NK-92 (cell line): ENCODE measurements around the gene PPP1R18.
A peak's percentile ranks its signal among the peaks of the same experiment; 100 is the strongest.
"Not testable (repeated sequence)": the region's sequence is repeated elsewhere in the genome, so short reads cannot be mapped to it uniquely, and the experiment has no call there.

ENCODE experiments used
- DNase-seq: peaks from one replicate; lab custom pipeline; 2025; ENCODE audit not compliant: unreplicated experiment; lab: John Stamatoyannopoulos, UW

PPP1R18 gene, protein sequence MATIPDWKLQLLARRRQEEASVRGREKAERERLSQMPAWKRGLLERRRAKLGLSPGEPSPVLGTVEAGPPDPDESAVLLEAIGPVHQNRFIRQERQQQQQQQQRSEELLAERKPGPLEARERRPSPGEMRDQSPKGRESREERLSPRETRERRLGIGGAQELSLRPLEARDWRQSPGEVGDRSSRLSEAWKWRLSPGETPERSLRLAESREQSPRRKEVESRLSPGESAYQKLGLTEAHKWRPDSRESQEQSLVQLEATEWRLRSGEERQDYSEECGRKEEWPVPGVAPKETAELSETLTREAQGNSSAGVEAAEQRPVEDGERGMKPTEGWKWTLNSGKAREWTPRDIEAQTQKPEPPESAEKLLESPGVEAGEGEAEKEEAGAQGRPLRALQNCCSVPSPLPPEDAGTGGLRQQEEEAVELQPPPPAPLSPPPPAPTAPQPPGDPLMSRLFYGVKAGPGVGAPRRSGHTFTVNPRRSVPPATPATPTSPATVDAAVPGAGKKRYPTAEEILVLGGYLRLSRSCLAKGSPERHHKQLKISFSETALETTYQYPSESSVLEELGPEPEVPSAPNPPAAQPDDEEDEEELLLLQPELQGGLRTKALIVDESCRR

DNA sequence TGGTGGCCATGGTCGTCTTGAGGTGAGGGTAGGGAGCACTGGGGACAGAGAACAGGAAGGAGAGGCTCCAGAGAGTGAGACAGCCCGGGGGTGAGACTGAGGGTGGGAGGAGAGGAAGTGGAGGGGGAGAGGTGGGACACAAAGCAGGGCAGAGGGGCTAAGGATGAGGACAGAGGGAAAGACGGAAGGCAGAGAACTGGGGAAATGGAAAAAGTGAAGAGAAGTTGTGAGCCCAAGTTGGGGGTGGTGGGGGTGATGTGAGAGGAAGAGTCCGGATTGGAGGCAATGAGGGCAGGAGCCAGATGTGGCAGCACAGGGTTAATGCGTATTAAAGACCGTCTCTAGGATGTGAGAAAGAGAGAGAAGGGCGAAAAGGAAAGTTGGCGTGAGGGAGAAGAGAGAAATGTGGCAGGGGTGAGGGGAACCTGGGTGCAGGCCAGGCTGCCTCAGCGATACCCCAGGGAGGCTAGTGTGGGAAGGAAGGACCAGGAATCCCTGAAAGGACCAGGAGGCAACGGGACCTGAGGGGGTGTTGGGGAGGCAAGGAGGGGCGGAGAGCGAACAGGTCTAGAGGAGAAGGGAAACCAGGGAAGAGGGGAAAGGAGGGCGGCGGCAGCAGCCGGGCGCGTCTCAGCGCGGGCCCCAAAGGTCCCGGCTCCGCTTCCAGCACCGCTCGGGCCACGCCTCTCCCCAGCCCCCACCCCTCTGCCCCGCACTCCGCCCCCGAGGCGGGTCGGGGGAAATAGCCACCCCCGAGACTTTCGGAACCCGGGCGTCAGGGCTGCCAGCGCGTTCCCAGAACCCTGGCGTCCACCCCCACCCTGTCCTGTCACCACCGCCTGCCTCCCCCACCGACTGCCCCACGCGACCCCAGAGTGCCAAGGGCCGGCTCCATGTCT, at the start of gene PPP1R18:
Gene PPP1R18, minus strand, starts transcription at position 637 of the 899 bp plus-strand sequence. Its CDS starts 627 bp downstream, at position 10.
- DNase-seq = no peak

DNA sequence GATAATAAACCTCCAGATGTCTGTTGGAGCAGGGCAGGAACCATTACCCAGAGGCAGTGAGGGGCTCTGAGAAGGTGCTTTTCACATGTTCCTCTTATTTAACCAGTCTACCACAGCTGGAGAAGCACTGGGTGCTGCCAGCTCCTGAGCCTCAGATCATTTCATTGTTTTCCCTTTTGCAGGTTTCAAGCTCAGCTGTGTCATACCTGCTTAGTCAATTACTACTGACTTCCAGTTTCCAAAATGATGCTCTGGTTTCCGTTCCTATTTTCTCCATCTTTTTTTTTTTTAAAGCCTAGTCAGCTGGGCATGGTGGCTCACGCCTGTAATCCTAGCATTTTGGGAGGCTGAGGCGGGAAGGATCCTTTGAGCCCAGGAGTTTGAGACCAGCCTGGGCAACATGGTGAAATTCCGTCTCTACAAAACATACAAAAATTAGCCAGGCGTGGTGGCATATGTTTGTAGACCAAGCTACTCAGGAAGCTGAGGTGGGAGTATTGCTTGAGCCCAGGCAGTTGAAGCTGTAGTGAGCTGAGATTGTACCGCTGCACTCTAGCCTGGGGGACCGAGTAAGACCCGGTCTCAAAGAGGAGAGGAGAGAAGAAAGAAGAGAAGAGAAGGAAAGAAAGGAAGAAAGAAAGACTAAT, 49.3 kb upstream of the PPP1R18 start:
- no peak for DNase-seq

DNA sequence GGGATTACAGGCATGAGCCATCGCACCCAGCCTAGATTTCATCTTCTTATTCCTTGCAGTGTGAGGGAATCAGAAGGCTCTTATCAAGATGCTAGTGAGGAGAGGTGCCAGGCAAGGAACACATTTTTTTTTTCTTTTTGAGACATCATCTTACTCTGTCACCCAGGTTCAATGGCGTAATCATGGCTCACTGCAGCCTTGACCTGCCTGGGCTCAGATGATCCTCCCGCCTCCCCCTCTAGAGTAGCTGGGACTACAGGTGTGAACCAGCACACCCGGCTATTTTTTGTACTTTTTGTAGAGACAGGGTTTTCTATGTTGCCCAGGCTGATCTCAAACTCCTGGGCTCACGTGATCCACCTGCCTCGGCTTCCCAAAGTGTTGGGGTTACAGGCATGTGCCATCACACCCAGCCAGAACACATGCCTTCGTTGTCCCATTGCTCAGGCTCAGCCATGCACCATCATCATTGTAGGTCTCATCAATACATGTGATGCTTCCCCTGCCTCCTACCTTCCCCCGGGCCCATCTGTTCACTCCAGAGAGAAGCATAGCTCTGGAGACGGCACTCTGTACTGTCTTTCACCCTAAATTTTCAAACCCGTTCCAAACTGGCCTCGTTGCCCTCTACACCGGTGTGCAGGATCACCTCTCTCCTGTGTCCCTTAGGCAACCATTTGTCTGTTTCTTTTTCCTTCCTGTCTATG, 45.9 kb upstream of the PPP1R18 start:
- no peak for DNase-seq

DNA sequence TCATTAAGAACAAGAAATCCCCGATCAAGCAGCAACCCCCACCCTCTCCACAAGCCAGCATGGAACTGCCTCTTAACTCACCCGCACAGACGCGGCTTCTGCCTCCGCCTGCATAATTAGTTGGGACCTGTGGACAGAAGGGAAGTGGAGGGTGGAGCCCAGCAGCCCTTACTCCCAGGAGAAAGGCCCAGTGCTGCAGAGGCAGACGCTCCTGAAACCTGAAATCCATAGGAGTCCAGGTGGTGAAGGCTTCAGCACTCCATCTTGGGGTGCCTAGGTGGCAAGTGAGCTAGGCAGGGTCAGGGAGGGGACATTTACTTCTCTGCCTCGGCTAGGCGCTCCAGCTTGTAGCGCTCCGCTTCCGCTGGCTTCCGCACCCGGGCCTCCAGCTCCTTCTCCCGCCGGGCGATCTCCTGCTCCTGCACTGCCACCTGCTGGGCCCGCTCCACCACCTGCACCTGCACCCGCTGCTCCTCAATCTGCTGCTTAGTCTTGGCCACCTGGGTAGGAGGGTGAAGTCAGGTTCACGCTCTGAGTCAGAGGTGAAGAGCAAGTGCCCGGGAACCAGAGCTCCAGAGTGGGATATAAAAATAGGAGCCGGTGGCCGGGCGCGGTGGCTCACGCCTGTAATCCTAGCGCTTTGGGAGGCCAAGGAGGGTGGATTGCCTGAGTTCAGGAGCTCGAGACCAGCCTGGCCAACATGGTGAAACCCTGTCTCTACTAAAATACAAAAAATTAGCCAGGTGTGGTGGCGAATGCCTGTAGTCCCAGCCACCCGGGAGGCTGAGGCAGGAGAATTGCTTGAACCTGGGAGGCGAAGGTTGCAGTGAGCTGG, 44.4 kb upstream of the PPP1R18 start:
- no peak for DNase-seq

DNA sequence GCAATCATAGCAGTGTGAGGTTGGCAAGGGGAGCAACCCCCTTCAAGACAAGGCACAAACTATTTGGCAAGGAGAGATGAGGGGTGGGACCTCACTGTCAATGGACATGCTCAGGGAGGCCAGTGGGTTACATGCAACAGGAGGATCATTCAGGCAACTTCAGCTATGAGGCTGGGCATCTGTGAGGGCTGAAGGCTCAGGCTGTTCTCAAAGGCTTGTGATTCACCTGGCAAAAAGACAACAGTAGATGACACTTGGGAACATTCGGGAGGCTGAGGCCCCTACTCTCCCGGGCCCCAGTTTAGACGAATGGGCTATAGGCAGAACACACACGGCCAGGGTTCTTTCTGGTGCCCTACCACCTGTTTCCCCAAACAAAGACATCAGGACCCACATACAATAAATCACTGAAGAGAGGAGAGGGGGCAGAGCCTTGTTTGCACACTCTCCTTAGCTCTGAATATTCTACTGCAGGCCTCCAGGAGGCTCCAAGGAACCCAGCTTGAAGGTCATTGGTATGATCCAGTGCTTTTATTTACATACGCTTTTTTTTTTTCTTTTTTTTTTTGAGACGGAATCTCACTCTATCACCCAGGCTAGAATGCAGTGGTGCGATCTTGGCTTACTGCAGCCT, 41.6 kb upstream of the PPP1R18 start:
- no peak for DNase-seq

DNA sequence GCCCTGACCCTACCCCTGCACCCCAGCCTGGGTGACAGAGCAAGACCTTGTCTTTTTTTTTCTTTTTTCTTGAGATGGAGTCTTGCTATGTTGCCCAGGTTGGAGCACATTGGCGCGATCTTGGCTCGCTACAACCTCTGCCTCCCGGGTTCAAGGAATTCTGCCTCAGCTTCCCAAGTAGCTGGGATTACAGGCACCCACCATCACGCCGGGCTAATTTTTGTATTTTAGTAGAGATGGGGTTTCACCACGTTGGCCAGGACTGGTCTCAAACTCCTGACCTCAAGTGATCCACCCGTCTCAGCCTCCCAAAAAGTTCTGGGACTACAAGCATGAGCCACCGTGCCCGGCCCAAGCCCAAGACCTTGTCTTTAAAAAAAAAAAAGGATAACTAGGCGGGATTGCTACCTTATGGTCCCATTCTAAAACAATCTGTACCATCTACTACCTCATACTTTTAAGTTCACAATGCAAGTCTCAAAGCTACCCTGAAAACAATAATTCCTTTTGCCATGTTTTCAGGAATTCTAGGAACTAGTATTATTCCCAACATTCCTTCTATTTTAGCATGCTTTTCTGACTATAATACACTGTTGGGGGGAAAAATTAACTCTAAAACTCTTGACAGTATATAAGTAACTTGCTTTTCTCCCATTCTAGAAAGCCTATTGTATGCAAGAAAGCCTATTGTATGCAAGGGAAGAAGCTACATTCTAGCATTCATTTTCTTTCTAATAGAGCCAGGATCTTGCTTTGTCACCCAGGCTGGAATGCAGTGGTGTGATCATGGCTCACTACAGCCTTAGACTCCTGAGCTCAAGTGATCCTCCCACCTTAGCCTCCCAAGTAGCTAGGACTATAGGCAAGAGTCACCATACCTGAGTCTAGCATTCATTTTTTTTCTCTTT, 40.3 kb upstream of the PPP1R18 start:
- DNase-seq = no peak

DNA sequence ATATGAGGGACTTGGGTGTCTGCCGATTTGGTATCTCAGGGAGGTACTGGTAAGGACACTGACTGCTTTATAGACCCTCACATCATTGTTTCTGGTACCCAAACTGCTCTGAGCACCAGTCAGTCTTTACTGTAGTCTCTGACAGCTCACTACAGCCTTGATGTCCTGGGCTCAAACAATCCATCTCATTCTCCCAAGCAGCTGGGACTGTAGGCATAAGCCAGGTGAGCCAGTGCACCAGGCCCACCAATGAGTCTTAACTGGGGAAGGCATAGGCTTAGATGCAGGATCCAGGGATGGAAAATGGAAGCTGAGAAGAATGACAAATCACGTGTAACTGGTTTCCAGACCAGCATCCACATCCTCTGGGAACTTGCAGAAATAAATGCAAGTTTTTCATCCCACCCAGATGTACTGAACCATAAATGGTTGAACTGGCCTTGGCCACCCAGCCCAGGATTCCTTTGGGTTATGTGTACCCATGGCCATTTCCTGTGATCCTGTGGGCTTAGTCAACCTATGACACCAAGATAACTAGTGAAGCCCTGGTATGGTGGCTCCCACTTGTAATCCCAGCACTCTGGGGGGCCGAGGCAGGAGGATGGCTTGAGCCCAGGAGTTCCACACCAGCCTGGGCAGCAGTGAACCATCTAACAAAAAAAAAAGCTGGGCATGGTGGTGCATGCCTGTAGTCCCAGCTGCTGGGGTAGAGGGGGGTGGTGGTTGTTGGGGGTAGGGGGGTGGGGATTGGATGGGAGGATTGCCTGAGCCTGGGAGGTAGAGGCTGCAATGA, 39.5 kb upstream of the PPP1R18 start:
- no peak for DNase-seq

DNA sequence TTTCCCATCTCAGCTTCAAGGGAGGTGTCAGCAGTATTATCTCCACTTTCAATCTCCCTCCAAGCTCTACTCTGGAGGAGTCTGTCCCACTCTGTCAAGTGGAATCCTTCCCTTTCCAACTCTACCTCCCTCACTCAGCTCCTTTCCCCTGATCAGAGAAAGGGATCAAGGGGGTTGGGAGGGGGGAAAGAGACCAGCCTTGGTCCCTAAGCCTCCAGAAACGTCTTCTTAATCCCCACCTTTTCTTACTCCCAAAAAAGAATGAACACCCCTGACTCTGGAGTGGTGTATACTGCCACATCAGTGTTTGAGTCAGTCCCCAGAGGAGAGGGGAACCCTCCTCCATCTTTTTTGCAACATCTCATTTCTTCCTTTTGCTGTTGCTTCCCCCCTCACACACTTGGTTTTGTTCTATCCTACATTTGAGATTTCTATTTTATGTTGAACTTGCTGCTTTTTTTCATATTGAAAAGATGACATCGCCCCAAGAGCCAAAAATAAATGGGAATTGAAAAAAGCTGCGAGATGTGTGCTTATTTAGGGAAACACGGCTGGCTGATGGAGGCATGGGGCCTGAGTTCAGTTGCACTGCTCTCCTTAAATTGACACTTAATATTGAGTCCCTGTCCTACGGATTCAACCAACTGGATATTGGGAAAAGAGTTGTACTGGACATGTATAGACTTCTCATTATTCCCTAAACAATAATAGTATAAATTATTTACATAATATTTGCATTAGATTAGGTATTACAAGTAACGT, 38.6 kb upstream of the PPP1R18 start:
- DNase-seq = no peak

DNA sequence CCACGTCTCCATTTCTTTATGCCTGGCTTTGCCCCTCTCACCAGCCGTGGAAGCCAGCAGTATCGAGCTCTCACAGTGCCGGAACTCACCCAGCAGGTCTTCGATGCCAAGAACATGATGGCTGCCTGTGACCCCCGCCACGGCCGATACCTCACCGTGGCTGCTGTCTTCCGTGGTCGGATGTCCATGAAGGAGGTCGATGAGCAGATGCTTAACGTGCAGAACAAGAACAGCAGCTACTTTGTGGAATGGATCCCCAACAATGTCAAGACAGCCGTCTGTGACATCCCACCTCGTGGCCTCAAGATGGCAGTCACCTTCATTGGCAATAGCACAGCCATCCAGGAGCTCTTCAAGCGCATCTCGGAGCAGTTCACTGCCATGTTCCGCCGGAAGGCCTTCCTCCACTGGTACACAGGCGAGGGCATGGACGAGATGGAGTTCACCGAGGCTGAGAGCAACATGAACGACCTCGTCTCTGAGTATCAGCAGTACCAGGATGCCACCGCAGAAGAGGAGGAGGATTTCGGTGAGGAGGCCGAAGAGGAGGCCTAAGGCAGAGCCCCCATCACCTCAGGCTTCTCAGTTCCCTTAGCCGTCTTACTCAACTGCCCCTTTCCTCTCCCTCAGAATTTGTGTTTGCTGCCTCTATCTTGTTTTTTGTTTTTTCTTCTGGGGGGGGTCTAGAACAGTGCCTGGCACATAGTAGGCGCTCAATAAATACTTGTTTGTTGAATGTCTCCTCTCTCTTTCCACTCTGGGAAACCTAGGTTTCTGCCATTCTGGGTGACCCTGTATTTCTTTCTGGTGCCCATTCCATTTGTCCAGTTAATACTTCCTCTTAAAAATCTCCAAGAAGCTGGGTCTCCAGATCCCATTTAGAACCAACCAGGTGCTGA, 37.6 kb upstream of the PPP1R18 start:
- not testable (repeated sequence) for DNase-seq

DNA sequence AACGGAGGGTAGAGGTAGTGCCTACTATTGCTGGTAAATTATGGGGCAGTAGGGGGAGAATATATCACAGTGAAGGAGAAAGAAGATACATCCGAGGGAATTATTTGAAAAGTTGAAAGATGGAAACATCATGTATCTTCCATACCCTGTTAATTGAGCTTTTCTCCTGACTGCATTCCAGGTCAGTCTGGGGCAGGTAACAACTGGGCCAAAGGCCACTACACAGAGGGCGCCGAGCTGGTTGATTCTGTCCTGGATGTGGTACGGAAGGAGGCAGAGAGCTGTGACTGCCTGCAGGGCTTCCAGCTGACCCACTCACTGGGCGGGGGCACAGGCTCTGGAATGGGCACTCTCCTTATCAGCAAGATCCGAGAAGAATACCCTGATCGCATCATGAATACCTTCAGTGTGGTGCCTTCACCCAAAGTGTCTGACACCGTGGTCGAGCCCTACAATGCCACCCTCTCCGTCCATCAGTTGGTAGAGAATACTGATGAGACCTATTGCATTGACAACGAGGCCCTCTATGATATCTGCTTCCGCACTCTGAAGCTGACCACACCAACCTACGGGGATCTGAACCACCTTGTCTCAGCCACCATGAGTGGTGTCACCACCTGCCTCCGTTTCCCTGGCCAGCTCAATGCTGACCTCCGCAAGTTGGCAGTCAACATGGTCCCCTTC, 36.9 kb upstream of the PPP1R18 start:
- DNase-seq = not testable (repeated sequence)

DNA sequence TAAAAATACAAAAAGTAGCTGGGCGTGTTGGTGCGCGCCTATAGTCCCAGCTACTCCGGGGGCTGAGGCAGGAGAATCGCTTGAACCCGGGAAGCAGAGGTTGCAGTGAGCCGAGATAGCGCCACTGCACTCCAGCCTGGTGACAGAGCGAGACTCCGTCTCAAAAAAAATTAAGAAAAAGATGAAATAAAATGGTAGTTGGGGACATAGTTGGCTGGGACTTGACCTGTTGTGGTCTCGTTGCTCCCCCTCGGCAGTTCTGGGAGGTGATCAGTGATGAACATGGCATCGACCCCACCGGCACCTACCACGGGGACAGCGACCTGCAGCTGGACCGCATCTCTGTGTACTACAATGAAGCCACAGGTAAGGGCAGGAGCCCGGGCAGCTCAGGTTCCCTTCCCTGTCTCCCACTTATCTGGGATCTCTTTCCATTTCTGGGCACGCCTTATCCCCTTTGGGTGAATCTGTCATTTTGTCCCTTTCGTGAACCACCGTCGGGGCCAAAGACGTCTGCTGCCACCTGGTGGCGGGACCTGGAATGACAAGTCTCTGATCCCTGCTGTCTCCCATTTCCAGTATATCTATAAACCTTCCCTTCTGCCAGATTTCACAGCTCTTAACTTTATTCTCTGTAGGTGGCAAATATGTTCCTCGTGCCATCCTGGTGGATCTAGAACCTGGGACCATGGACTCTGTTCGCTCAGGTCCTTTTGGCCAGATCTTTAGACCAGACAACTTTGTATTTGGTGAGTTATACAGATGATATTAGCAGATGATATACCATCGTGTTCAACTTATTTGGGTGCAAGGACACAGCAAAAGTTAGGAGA, 36.1 kb upstream of the PPP1R18 start:
- no peak for DNase-seq

DNA sequence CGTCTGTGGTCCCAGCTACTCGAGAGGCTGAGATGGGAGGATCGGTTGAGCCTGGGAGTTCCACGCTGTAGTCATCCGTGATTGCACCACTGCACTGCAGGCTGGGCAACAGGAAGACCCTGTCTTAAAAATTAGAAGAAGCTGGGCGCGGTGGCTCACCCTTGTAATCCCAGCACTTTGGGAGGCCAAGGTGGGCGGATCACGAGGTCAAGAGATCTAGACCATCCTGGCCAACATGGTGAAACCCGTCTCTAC, 35.5 kb upstream of the PPP1R18 start:
- not testable (repeated sequence) for DNase-seq

DNA sequence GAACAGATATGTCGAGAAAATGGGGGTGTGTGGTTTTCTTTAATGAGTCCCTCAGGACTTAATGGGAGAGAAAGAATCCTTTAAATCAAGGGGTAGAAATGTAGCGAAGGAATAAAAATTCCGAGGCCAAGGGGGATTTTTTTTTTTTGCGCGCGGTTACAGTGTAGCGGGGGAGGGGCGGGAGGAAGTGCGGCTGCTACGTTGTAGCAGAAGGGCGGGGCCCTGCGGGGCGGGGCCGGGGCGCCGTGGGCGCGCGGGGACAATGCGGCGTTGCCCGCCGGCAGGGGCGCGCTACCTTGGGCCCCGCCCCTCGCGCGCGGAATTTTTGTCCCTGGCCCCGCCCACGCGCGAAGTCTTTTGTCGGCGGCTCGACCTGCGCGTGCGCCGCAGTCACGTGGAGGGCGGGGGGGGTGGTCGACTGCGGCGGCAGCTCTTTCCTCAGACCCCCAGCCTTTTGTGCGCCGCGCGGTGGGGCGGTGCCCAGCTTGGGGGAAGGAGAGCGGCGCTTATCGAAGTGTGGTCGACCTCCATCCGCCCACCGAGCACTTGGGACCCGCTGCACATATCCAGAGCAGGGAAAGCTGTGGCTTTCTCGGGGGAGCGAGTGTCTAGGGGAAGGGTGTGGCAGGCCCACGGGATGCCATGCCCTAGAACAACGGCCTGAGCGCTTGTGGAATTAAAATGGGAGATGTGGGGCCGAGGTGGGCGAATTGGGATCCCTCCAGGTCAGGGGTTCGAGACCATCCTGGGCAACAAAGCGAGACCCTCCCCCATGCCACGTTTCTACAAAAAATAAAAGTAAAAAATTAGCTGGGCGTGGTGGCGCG, 35.0 kb upstream of the PPP1R18 start:
- peak; percentile 46 for DNase-seq
